ENCODE measurements around the gene PPFIBP1. TPM values are rescaled to one million over a fixed set of nuclear protein-coding genes. Genes with fewer than 3 reads are reported as not detected.

Gene PPFIBP1
- total and polyA plus RNA-seq, 9 of the 15 experiments (the other 6 are each of a cell fraction or from before 2014, with no cell fraction given): 0.46 to 3.5 (median 1.8) TPM

- no TSS peak for BruUV-seq (replicated peaks)
- peaks cover 3% of the 10 kb centered on the region; the same call in 1 of the 2 replicates for H4K20me1 ChIP-seq (replicated peaks; ENCODE audit: control insufficient read depth, insufficient read depth, low read length)
- 0% methylated on average over 6 of the region's 6 CpGs for WGBS (ENCODE audit: insufficient coverage, low coverage, missing lambda C conversion rate)
- ATAC-seq: no peak
- no peak overlapping the region for H3K4me2 ChIP-seq (ENCODE audit: insufficient read depth, low read length)
- H3K36me3 ChIP-seq (ENCODE audit: control insufficient read depth, insufficient read depth, low read length): no peaks in the 10 kb centered on the region
- no peak for DNase-seq (ENCODE audit: extremely low read depth in 1 of 4, low spot score in 3 of 4)
- intact Hi-C loops (cut with micrococcal nuclease): no loop called here
- H3K9me1 ChIP-seq (ENCODE audit: control insufficient read depth, insufficient read depth, low read length): no peaks in the 10 kb centered on the region
- CTCF ChIA-PET (ENCODE audit: low intra/inter-chr PET ratio): no interaction called here
- H3K4me3 ChIP-seq: no peak overlapping the region
- H3K27me3 ChIP-seq (ENCODE audit: control insufficient read depth in 2 of 2, insufficient read depth in 2 of 2, low read length in 2 of 2): peaks cover 5 to 12% of the 10 kb centered on the region in 2 experiments; a peak in 2 of 5 replicates
- POLR2A ChIA-PET: interaction anchor here (0.6 kb wide), 1 partner anchor 32 kb away, joined by 3 read pairs; no protein-coding TSS in a partner anchor
- H3K9ac ChIP-seq (ENCODE audit: insufficient read depth in 1 of 2, low read depth in 2 of 2, low read length in 2 of 2): no peak overlapping the region
- no peak for FAIRE-seq
- H3K4me1 ChIP-seq (replicated peaks in 1 of 2; ENCODE audit: control insufficient read depth in 2 of 2, insufficient read depth in 2 of 2, low read length in 2 of 2): no peaks in the 10 kb centered on the region; a peak in 1 of 5 replicates
- in situ Hi-C loops (cut with MboI): no loop called here
- no peaks in the 10 kb centered on the region for H3K79me2 ChIP-seq (ENCODE audit: control insufficient read depth, insufficient read depth, low read length)
- H3K27ac ChIP-seq (ENCODE audit: extremely low read depth, low read depth, low read length): no peak overlapping the region
- no peaks in the 10 kb centered on the region for H3K9me3 ChIP-seq (replicated peaks; ENCODE audit: control insufficient read depth, insufficient read depth, low read depth, low read length)
- H2AFZ ChIP-seq (ENCODE audit: low read depth, low read length): no peak overlapping the region
- TF ChIP-seq TCF7 (IDR thresholded peaks at IDR 0.05; ENCODE audit: borderline replicate concordance) (no peak), SMAD2 (IDR thresholded peaks at IDR 0.05; ENCODE audit: low read depth, low read length) (no peak), EP300 (IDR thresholded peaks at IDR 0.05; ENCODE audit: low read length) (no peak), MGA (IDR thresholded peaks at IDR 0.05) (no peak), ZNF644 (tag; IDR thresholded peaks at IDR 0.05; ENCODE audit: low read depth) (no peak), SNIP1 (IDR thresholded peaks at IDR 0.05; ENCODE audit: low read depth) (no peak), PHF8 (IDR thresholded peaks at IDR 0.05; ENCODE audit: borderline replicate concordance, low read length) (no peak), KLF16 (IDR thresholded peaks at IDR 0.05) (no peak), GABPB2 (CRISPR knock-in tag; conservative IDR thresholded peaks at IDR 0.05) (no peak), HDAC2 (IDR thresholded peaks at IDR 0.05) (no peak), BACH1 (tag; IDR thresholded peaks at IDR 0.05) (no peak)
These were observed 10.2 kb downstream of the PPFIBP1 start for GRCh38 chr12:27534060-27534764.

Measured in K562 (cell line).